A549 treated with CpdA at 1 μM for 4 hours (cell line): ENCODE measurements around the gene CD3D. TPM values are rescaled to one million over a fixed set of nuclear protein-coding genes. Genes with fewer than 3 reads are reported as not detected.

ENCODE experiments used
- total RNA-seq: library from RNA; stranded (reverse); fragments of 200-300 nt; extraction: Qiagen RNA extraction; gene quantifications from 5 replicates; pipeline ENCODE4 v1.2.3, GENCODE V29; 2022; ENCODE audit warnings: low read depth

The CD3D gene
- total RNA-seq: not detected in 5 replicates

DNA sequence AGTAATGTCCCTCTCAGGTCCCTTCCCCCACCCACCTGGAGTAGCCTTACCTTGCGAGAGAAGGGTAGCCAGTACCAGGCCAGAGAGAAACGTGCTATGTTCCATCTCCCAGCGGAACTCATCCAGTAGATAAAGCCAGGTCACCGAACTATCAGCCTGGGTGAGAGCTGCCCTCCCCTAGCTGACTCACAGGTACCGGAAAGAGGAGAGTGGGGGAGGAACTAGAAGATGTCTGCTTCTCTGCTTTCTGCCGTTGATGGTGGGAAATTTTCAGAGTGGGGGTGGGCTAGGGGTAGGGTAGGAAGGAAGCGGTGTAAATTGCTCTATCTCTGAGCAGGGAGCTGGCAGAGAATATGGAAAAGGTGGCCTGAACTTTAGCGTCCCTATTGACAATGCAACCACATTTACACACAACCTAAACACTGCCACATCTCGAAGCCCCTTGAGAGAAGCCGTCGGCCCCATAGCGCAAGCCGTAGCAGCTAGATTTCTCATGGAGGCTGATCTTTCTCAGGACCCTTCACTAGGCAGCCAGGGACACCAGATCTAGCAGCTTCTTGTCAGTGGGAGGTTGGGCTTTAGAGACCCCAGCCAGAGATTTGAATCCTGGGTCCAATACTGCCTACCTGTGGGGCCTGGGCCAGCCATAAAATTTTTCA is at the start of gene CD3D:
Gene CD3D (minus strand): TSS at position 203 of the 659 bp plus-strand sequence. CDS start 98 bp downstream, at position 105.

DNA sequence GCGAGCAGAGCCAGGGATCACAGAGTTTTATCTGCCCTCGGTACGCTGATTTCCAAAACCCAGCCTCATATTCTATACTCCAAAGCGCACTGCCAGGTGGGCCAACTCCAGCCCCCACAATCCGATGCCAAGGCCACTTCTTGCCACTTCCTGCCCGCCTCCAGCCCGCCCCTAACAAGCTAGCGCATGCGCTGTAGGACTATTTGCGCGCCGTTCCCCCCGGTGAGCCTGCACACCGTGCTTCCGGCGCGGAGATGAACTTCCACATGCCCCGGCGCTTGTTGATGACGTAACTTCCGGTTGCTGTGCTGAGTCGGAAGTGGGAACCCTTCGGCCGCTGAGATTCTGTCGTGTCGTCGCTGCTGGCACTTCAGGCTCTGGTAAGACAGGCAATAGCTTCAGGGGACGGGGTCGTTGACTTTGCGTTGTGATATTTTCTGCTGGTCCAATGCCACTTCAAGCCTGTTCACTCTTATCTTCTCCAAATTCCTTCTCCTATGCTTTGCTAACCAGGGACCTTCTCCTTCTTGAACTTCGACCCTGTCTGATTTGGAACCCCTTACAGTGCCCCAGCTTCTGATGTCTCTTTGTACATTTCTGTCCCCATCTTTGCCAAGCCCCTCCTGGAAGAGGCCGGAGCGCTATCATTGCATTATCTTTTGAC is 16.9 kb upstream of the CD3D start, which contains the start of gene UBE4A:
Gene UBE4A (plus strand): TSS at position 306 of the 664 bp plus-strand sequence. CDS start 5,481 bp downstream, outside the sequence.

DNA sequence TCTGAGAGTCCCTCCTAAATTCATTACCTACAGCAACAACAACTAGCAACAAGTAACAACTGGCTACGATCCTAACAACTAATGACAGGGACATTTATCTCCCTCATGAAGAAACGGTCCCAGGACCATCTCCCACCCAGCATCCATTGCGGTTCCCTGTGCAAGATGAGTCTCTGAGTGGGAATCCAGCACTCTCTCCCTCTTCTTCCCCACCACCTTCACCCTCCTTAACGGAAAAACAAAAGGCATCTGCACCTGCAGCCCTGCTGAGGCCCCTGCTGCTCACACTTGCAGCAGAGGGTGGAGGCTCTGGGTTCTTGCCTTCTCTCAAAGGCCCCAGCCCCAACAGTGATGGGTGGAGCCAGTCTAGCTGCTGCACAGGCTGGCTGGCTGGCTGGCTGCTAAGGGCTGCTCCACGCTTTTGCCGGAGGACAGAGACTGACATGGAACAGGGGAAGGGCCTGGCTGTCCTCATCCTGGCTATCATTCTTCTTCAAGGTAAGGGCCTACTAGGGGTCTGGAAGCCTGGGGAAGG is 1.5 kb upstream of the CD3D start, which contains the start of gene CD3G:
Gene CD3G (plus strand): TSS at position 364 of the 535 bp plus-strand sequence. CDS start 80 bp downstream, at position 444.

DNA sequence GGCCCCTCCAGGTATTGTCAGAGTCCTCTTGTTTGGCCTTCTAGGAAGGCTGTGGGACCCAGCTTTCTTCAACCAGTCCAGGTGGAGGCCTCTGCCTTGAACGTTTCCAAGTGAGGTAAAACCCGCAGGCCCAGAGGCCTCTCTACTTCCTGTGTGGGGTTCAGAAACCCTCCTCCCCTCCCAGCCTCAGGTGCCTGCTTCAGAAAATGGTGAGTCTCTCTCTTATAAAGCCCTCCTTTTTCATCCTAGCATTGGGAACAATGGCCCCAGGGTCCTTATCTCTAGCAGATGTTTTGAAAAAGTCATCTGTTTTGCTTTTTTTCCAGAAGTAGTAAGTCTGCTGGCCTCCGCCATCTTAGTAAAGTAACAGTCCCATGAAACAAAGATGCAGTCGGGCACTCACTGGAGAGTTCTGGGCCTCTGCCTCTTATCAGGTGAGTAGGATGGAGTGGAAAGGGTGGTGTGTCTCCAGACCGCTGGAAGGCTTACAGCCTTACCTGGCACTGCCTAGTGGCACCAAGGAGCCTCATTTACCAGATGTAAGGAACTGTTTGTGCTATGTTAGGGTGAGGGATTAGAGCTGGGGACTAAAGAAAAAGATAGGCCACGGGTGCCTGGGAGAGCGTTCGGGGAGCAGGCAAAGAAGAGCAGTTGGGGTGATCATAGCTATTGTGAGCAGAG is 37.8 kb downstream of the CD3D start, which contains the start of gene CD3E:
Gene CD3E (plus strand): TSS at position 163 of the 681 bp plus-strand sequence. CDS start 223 bp downstream, at position 386.

Other genes with a start within 250 kb of the CD3D start
- 0.08 to 0.09 TPM in 2 of 5 replicates, not detected in the others for gene SCN4B, start 189.9 kb downstream of the CD3D start, total RNA-seq
- gene SCN2B, start 166.1 kb downstream of the CD3D start, total RNA-seq: not detected in 5 replicates
- not detected in 5 replicates for gene JAML, start 117.7 kb downstream of the CD3D start, total RNA-seq
- 0.23 to 0.60 TPM (median 0.38 TPM) in 5 replicates for gene MPZL3, start 90.3 kb downstream of the CD3D start, total RNA-seq
- not detected in 5 replicates for gene MPZL2, start 78.4 kb downstream of the CD3D start, total RNA-seq
- not detected in 5 replicates for gene CD3E, start 38.0 kb downstream of the CD3D start, total RNA-seq
- gene CD3G, start 1.6 kb upstream of the CD3D start, total RNA-seq: not detected in 5 replicates
- 9.1 to 12.4 TPM (median 10.2 TPM) in 5 replicates for gene UBE4A, start 16.9 kb upstream of the CD3D start, total RNA-seq
- gene ATP5MG, start 58.9 kb upstream of the CD3D start, total RNA-seq: 161 to 221 TPM (median 192 TPM) in 5 replicates
- 10.5 to 18.8 TPM (median 13.5 TPM) in 5 replicates for gene KMT2A, start 93.8 kb upstream of the CD3D start, total RNA-seq
- 0.16 TPM in 1 of 5 replicates, not detected in the others for gene TTC36, start 184.8 kb upstream of the CD3D start, total RNA-seq
- 0.24 to 0.64 TPM (median 0.48 TPM) in 5 replicates for gene TMEM25, start 188.5 kb upstream of the CD3D start, total RNA-seq
- 17.2 to 18.9 TPM (median 17.4 TPM) in 5 replicates for gene IFT46, start 223.2 kb upstream of the CD3D start, total RNA-seq
- 87.1 to 102 TPM (median 93.0 TPM) in 5 replicates for gene ARCN1, start 229.7 kb upstream of the CD3D start, total RNA-seq